GM12878 (cell line): Measurements from ENCODE around the gene FLII. TPM values are rescaled to one million over a fixed set of nuclear protein-coding genes. Genes with fewer than 3 reads are reported as not detected.
A peak's percentile ranks its signal among the peaks of the same experiment; 100 is the strongest.

Experiments
- ATAC-seq: fragments of 200-7000 bp; cut with Tn5 transposase; 3 replicates; pipeline ENCODE4 v1.9.1; 2020; ENCODE audit warnings: mild to moderate bottlenecking, moderate library complexity
- Bru-seq: library from RNA; stranded (reverse); fragments of 400-500 nt; gene quantifications from one replicate; lab custom pipeline; 2021; lab: Mats Ljungman, UMichigan
- BruChase-seq, 2 experiments: library from RNA; stranded (reverse); fragments of 400-500 nt; gene quantifications; one replicate each; lab custom pipeline; 2021; lab: Mats Ljungman, UMichigan
- BruUV-seq: library from RNA; stranded (reverse); fragments of 400-500 nt; replicated peaks from 2 replicates; lab custom pipeline; 2021; lab: Mats Ljungman, UMichigan
- CTCF ChIA-PET: fragments of 300-600 bp; sonication (Branson Sonifier 250); formaldehyde crosslinking; extraction: SDS; loops from one replicate; lab custom pipeline; 2021; ENCODE audit warnings: inconsistent platforms; lab: Yijun Ruan, JAX
- POLR2A ChIA-PET: fragments of 350-600 bp; formaldehyde crosslinking; extraction: SDS; loops from one replicate; lab custom pipeline; 2021; ENCODE audit warnings: inconsistent platforms; lab: Charles Lee
- RAD21 ChIA-PET: fragments of 300-600 bp; sonication (Branson Sonifier 250); formaldehyde crosslinking; loops from one replicate; lab custom pipeline; 2023; ENCODE audit warnings: antibody characterized with exemption; ENCODE audit not compliant: unreplicated experiment; lab: Charles Lee
- SMC1A ChIA-PET: fragments of 300-600 bp; sonication (Branson Sonifier 250); formaldehyde crosslinking; loops from one replicate; lab custom pipeline; 2023; ENCODE audit not compliant: unreplicated experiment, uncharacterized antibody; lab: Charles Lee
- DNase-seq: peaks from one replicate; pipeline ENCODE4 v3.0.0-alpha.2; 2011; ENCODE audit warnings: low read depth, low spot score
- FAIRE-seq: peaks from 3 replicates; lab custom pipeline; 2011; peaks lifted over from hg19 to GRCh38; lab: Jason Lieb, UNC
- H2AFZ ChIP-seq: 2 replicates; pipeline ENCODE4 v1.6.0; 2011; ENCODE audit warnings: low read depth, low read length, control low read depth; ENCODE audit not compliant: control insufficient read depth
- H3K27ac ChIP-seq: 2 replicates; pipeline ENCODE4 v1.5.1; 2011; ENCODE audit warnings: control low read depth; ENCODE audit not compliant: control insufficient read depth, insufficient read depth
- H3K27me3 ChIP-seq, 2 experiments: replicated peaks in 1 of 2; 2 replicates each; pipeline versions ENCODE4 v1.6.0 to v1.6.1; 2011; ENCODE audit warnings: low read length in 1 of 2; ENCODE audit not compliant: control insufficient read depth in 2 of 2, insufficient read depth in 2 of 2
- H3K36me3 ChIP-seq, 2 experiments: 2 replicates each; pipeline ENCODE4 v1.5.1; 2011; ENCODE audit warnings: low read length in 1 of 2; ENCODE audit not compliant: control insufficient read depth in 2 of 2, insufficient read depth in 2 of 2
- H3K4me1 ChIP-seq: 2 replicates; pipeline ENCODE4 v1.6.1; 2011; ENCODE audit warnings: mild to moderate bottlenecking, low read length, moderate library complexity, mixed read lengths; ENCODE audit not compliant: control insufficient read depth, insufficient read depth
- H3K4me2 ChIP-seq: 2 replicates; pipeline ENCODE4 v1.6.0; 2011; ENCODE audit warnings: control low read depth; ENCODE audit not compliant: control insufficient read depth, insufficient read depth
- H3K4me3 ChIP-seq: fragments of 200-600 bp; sonication (generic); 2 replicates; pipeline ENCODE4 v1.5.1; 2016
- H3K79me2 ChIP-seq: 2 replicates; pipeline ENCODE4 v1.6.0; 2011; ENCODE audit warnings: low read length; ENCODE audit not compliant: control insufficient read depth, insufficient read depth
- H3K9ac ChIP-seq: 2 replicates; pipeline ENCODE4 v1.8.0; 2011; ENCODE audit warnings: low read length, control low read depth, mixed read lengths; ENCODE audit not compliant: control insufficient read depth, insufficient read depth
- H3K9me3 ChIP-seq: replicated peaks from 3 replicates; pipeline ENCODE4 v1.5.1; 2011; ENCODE audit warnings: mild to moderate bottlenecking, low read length; ENCODE audit not compliant: control insufficient read depth, insufficient read depth
- H4K20me1 ChIP-seq: 2 replicates; pipeline ENCODE4 v1.6.0; 2011; ENCODE audit not compliant: control insufficient read depth, insufficient read depth
- ATF7 ChIP-seq: fragments of 450-650 bp; IDR thresholded peaks from 2 replicates; pipeline ENCODE4 v1.6.1; 2016; ENCODE audit warnings: low read depth, mild to moderate bottlenecking
- CREM ChIP-seq: IDR thresholded peaks from 2 replicates; pipeline ENCODE4 v1.6.1; 2014; ENCODE audit warnings: antibody characterized with exemption, low read depth
- HCFC1 ChIP-seq: fragments of 150-350 bp; IDR thresholded peaks from 2 replicates; pipeline ENCODE4 v1.6.1; 2014; ENCODE audit warnings: low read length
- HDAC2 ChIP-seq: fragments of 200-600 bp; sonication (generic); IDR thresholded peaks from 2 replicates; pipeline ENCODE4 v1.6.1; 2017
- LARP7 ChIP-seq: fragments of 450-650 bp; IDR thresholded peaks from 2 replicates; pipeline ENCODE4 v1.6.1; 2017; ENCODE audit warnings: mild to moderate bottlenecking
- NR2F1 ChIP-seq: fragments of 450-650 bp; conservative IDR thresholded peaks from 2 replicates; pipeline ENCODE4 v1.6.1; 2017; ENCODE audit warnings: mild to moderate bottlenecking
- POLR2A ChIP-seq: IDR thresholded peaks from 2 replicates; pipeline ENCODE4 v1.6.1; 2011; ENCODE audit warnings: low read depth, mild to moderate bottlenecking, low read length
- POU2F2 ChIP-seq: IDR thresholded peaks from 3 replicates; pipeline ENCODE4 v1.6.1; 2011; ENCODE audit warnings: low read depth, mild to moderate bottlenecking, low read length, borderline replicate concordance
- SIX5 ChIP-seq: IDR thresholded peaks from 2 replicates; pipeline ENCODE4 v1.6.1; 2011; ENCODE audit warnings: mild to moderate bottlenecking, low read depth, low read length, moderate library complexity; ENCODE audit not compliant: severe bottlenecking
- SMAD5 ChIP-seq: IDR thresholded peaks from 2 replicates; pipeline ENCODE4 v1.6.1; 2016; ENCODE audit warnings: antibody characterized with exemption, low read depth
- SP1 ChIP-seq: IDR thresholded peaks from one replicate; pipeline ENCODE4 v1.6.1; 2011; ENCODE audit warnings: low read depth, low read length
- YY1 ChIP-seq: IDR thresholded peaks from 2 replicates; pipeline ENCODE4 v1.6.1; 2011; ENCODE audit warnings: low read depth, mild to moderate bottlenecking, low read length
- WGBS: methylation state at CpG from one replicate; pipeline ENCODE4 v1.1.6; 2016; ENCODE audit warnings: low lambda C conversion rate; ENCODE audit not compliant: insufficient replicate concordance, insufficient coverage; ENCODE audit errors: missing lambda C conversion rate; 5-methylcytosine and 5-hydroxymethylcytosine counted together
- in situ Hi-C: fragments of 300-500 bp; cut with MboI; formaldehyde crosslinking; loops from 9 replicates; pipeline ENCODE4 v1.14.3; 2018; ENCODE audit warnings: mixed read lengths
- intact Hi-C: fragments of 100-400 bp; cut with micrococcal nuclease; formaldehyde crosslinking; loops from one replicate; pipeline ENCODE4 v1.14.2; 2022; ENCODE audit not compliant: unreplicated experiment
- long read RNA-seq, 2 experiments: library from polyadenylated mRNA; unstranded; transcript quantifications; one replicate each; pipeline ENCODE4 v2.0.0, GENCODE V29; 2019 to 2020
- polyA minus RNA-seq, 3 experiments: library from RNA; depleted of rRNA, polyadenylated mRNA; stranded (reverse); fragments of >200 nt; gene quantifications; 2 replicates each; pipeline ENCODE4 v1.2.3, GENCODE V29; 2011
- polyA plus RNA-seq, 11 experiments: library from polyadenylated mRNA; depleted of rRNA in 4 of 11; unstranded in 6 of 11; stranded (reverse) in 5 of 11; fragments of >200 nt; fragmentation: Nextera tagmentation in 4 of 11; fragmentation: Illumina TruSeq in 1 of 11; extraction: Ambion mirVana in 4 of 11; extraction: Trizol in 1 of 11; gene quantifications; 1 replicate in 1 of 11; 2 replicates in 10 of 11; pipeline versions ENCODE4 v1.2.1 to v1.2.3, GENCODE V29; 2011 to 2016; ENCODE audit warnings: inconsistent platforms in 2 of 11, missing spikeins in 2 of 11, low read depth in 1 of 11
- total RNA-seq, 4 experiments: library from RNA; depleted of rRNA in 3 of 4; stranded (reverse); fragments of >200 nt in 3 of 4; fragmentation: Illumina TruSeq in 1 of 4; extraction: Trizol in 1 of 4; gene quantifications; 2 replicates each; pipeline versions ENCODE4 v1.2.1 to v1.2.3, GENCODE V29; 2013 to 2021
- TF ChIP-seq, protein P1 (sequence below): IDR thresholded peaks from 2 replicates; pipeline ENCODE4 v1.6.1; 2011; ENCODE audit warnings: borderline replicate concordance, low read depth, mild to moderate bottlenecking, moderate library complexity, mixed read lengths, low read length; ENCODE audit not compliant: insufficient read depth; ENCODE audit errors: extremely low read length
- TF ChIP-seq, protein P2 (sequence below): IDR thresholded peaks from 2 replicates; pipeline ENCODE4 v1.6.1; 2011; ENCODE audit warnings: low read depth, low read length, improper control_type of control experiment, borderline replicate concordance
- TF ChIP-seq, protein P3 (sequence below): fragments of 450-650 bp; IDR thresholded peaks from 2 replicates; pipeline ENCODE4 v1.6.1; 2017; ENCODE audit warnings: mild to moderate bottlenecking, moderate library complexity

FLII gene
- total RNA-seq (2013; cell fraction: nucleolus; rRNA removed) = 93.7 and 103 TPM in 2 replicates
- total RNA-seq (2014; rRNA removed) = 109 and 118 TPM in 2 replicates
- total RNA-seq (2014; rRNA removed; fragmentation: Illumina TruSeq; extraction: Trizol) = 83.1 and 84.3 TPM in 2 replicates
- 169 and 182 TPM in 2 replicates for total RNA-seq (2021)
- 124 TPM for polyA plus RNA-seq (2011; ENCODE audit: low read depth)
- polyA plus RNA-seq (2011; rRNA removed) = 110 and 200 TPM in 2 replicates
- polyA plus RNA-seq (2011; cell fraction: cytosol; rRNA removed) = 246 and 320 TPM in 2 replicates
- polyA plus RNA-seq (2011; cell fraction: nucleus; rRNA removed) = 551 and 585 TPM in 2 replicates
- polyA plus RNA-seq (2012) = 116 and 131 TPM in 2 replicates
- polyA plus RNA-seq (2014; fragmentation: Illumina TruSeq; extraction: Trizol) = 75.4 and 94.4 TPM in 2 replicates
- 10 to 100 TPM; 22.2 to 33.0 TPM for polyA plus RNA-seq (2014; fragmentation: Nextera tagmentation; extraction: Ambion mirVana)
- polyA plus RNA-seq (2014; rRNA removed) = 122 and 124 TPM in 2 replicates
- 100 to 1,000 TPM; 128 to 139 TPM for polyA plus RNA-seq (2016; fragmentation: Nextera tagmentation; extraction: Ambion mirVana)
- polyA minus RNA-seq (2011; rRNA and poly(A)+ RNA removed) = 230 and 280 TPM in 2 replicates
- 123 and 124 TPM in 2 replicates for polyA minus RNA-seq (2011; cell fraction: cytosol; rRNA and poly(A)+ RNA removed)
- polyA minus RNA-seq (2011; cell fraction: nucleus; rRNA and poly(A)+ RNA removed) = 69.9 and 94.9 TPM in 2 replicates
- percentile 67 among the genes with signal in this experiment for Bru-seq, nascent RNA
- percentile 91 among the genes with signal in this experiment for BruChase-seq, experiment 1, labeled RNA remaining after a 6-hour chase
- BruChase-seq, experiment 2, labeled RNA remaining after a 2-hour chase = percentile 81 among the genes with signal in this experiment
- long read RNA-seq, experiment 1, full-length matches to known transcripts = 9 of 24 reads
- long read RNA-seq, experiment 1, partial matches to known transcripts = 6 of 24 reads
- long read RNA-seq, experiment 1, other reads (novel, unspliced or antisense) = 9 of 24 reads
- long read RNA-seq, experiment 2, full-length matches to known transcripts = 2 of 31 reads
- long read RNA-seq, experiment 2, partial matches to known transcripts = 26 of 31 reads
- long read RNA-seq, experiment 2, other reads (novel, unspliced or antisense) = 3 of 31 reads

DNA sequence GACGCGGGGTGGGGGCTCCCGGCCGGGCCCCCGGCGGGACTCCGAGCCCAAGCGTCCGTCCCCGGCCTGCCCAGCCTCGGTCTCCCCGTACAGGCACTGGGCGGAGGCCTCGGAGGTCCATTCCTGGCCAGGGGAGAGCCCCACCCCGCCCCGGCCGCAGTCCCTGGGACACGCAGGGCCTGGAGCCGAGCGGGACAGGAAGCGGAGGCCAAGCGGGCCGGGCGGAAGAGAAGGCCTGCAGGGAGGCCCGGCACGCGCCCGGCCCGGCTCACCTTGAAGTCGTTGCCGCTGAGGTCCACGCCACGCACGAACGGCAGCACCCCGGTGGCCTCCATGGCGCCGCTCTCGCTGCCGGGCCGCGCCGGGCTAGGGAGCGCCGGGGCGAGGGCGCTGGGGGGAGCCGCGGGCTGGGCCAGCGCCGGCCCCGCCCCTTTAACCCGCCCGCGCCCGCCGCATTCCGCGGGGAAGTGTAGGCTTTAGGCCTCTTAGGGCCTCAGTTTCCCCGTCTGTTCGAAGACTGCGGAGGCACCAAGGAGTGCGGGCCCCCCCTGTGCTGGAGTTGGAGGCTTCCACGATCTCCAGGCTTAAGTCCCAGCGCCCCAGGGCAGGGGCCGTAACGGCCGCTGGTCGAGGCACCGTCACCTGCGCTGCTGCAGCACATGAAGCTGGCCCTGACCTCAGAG lies at the start of gene FLII:
Gene FLII, minus strand, starts transcription at position 383 of the 683 bp plus-strand sequence. Its CDS starts 48 bp downstream, at position 335.
- DNase-seq (no peak), ATAC-seq (peak; percentile 58), FAIRE-seq (no peak)
- in situ Hi-C loops (no loop called here), intact Hi-C loops (no loop called here)
- Histone ChIP-seq H3K9ac (peak within 1 kb of the TSS; percentile 89), H3K27me3 (no peaks in the 10 kb centered on the region), H3K27ac (peak within 1 kb of the TSS; percentile 89), H3K4me2 (peak within 1 kb of the TSS; percentile 77), H2AFZ (peak within 1 kb of the TSS; percentile 96), H3K36me3 (peaks cover 7 to 9% of the 10 kb centered on the region in 2 experiments; a peak in 3 of 4 replicates), H3K4me3 (peak within 1 kb of the TSS; percentile 97), H3K79me2 (peaks cover 14% of the 10 kb centered on the region), H4K20me1 (no peaks in the 10 kb centered on the region), H3K9me3 (no peaks in the 10 kb centered on the region), H3K4me1 (peaks cover 21% of the 10 kb centered on the region)
- ChIA-PET CTCF (interaction anchor here (1.0 kb wide), 1 partner anchor 9 kb away, joined by 4 read pairs; no protein-coding TSS in a partner anchor), SMC1A (no interaction called here), RAD21 (no interaction called here), POLR2A (interaction anchor here (0.9 kb wide), 1 partner anchor 33 kb away, joined by 4 read pairs; the partner anchor contains the start of gene LLGL1)
- WGBS = under 1% methylated on average over 30 of the region's 71 CpGs
- BruUV-seq = no TSS peak
- TF ChIP-seq NR2F1 = peak; percentile 75; the same call in 1 of the 2 replicates
- TF ChIP-seq, protein P1, sequence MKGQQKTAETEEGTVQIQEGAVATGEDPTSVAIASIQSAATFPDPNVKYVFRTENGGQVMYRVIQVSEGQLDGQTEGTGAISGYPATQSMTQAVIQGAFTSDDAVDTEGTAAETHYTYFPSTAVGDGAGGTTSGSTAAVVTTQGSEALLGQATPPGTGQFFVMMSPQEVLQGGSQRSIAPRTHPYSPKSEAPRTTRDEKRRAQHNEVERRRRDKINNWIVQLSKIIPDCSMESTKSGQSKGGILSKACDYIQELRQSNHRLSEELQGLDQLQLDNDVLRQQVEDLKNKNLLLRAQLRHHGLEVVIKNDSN = no peak
- TF ChIP-seq, protein P2, sequence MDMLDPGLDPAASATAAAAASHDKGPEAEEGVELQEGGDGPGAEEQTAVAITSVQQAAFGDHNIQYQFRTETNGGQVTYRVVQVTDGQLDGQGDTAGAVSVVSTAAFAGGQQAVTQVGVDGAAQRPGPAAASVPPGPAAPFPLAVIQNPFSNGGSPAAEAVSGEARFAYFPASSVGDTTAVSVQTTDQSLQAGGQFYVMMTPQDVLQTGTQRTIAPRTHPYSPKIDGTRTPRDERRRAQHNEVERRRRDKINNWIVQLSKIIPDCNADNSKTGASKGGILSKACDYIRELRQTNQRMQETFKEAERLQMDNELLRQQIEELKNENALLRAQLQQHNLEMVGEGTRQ = no peak
- TF ChIP-seq SP1 = peak; percentile 8
- 0 out of 3 replicates have a peak, but pooled peaks have one; percentile 0 for TF ChIP-seq POU2F2
- no peak for TF ChIP-seq SIX5
- no peak for TF ChIP-seq HCFC1
- peak; percentile 80 for TF ChIP-seq POLR2A
- no peak for TF ChIP-seq CREM
- no peak for TF ChIP-seq SMAD5
- no peak for TF ChIP-seq HDAC2
- peak; percentile 66 for TF ChIP-seq YY1
- TF ChIP-seq ATF7 = 0 out of 2 replicates have a peak, but pooled peaks have one; percentile 21
- peak; percentile 88 for TF ChIP-seq LARP7
- TF ChIP-seq, protein P3, sequence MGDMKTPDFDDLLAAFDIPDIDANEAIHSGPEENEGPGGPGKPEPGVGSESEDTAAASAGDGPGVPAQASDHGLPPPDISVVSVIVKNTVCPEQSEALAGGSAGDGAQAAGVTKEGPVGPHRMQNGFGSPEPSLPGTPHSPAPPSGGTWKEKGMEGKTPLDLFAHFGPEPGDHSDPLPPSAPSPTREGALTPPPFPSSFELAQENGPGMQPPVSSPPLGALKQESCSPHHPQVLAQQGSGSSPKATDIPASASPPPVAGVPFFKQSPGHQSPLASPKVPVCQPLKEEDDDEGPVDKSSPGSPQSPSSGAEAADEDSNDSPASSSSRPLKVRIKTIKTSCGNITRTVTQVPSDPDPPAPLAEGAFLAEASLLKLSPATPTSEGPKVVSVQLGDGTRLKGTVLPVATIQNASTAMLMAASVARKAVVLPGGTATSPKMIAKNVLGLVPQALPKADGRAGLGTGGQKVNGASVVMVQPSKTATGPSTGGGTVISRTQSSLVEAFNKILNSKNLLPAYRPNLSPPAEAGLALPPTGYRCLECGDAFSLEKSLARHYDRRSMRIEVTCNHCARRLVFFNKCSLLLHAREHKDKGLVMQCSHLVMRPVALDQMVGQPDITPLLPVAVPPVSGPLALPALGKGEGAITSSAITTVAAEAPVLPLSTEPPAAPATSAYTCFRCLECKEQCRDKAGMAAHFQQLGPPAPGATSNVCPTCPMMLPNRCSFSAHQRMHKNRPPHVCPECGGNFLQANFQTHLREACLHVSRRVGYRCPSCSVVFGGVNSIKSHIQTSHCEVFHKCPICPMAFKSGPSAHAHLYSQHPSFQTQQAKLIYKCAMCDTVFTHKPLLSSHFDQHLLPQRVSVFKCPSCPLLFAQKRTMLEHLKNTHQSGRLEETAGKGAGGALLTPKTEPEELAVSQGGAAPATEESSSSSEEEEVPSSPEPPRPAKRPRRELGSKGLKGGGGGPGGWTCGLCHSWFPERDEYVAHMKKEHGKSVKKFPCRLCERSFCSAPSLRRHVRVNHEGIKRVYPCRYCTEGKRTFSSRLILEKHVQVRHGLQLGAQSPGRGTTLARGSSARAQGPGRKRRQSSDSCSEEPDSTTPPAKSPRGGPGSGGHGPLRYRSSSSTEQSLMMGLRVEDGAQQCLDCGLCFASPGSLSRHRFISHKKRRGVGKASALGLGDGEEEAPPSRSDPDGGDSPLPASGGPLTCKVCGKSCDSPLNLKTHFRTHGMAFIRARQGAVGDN = peak; percentile 72
